Activated CD4-positive, alpha-beta T cell treated with anti-CD3 and anti-CD28 coated beads for 4 hours (primary cell): ENCODE measurements around the gene TGFA.

Experiments used
- DNase-seq, 2 donors: peaks; one replicate each; pipeline ENCODE4 v3.0.0-alpha.2; 2020

TGFA gene

DNA sequence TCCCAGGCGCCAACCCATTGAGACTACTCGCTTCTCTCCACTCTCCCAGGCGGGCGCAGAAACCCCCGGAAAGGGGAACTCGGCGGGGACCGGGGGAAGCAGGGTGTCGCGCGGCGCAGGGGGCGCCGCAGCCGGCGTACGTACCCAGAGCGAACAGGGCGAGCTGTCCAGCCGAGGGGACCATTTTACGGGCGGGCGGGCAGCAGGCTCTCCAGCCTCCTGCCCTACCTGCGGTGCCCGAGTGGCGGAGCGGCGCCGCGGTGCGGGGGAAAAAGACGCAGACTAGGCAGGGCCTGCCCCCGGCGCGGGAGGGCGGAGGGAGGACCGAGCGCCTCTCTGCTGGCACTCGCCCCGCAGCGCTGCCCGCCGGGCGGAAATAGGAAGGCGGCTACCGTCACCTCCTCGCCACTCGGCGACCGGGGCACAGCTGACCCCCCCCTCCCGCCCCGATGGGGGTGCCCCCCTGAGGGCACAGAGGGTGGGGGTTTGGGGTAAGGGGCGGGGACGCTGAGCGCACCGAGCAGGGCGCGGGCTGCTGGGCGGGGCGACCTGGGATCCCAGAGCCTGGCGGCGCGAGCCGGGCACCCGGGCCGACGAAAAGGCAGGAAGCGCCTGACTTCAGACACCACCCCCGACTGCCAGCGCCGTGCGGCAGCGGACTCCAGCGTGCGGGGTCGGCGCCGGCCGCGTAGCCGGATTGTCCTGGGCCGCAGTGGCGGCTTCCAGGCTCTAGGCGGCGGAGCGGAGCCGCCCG is at the start of gene TGFA:
Gene TGFA (minus strand): TSS at position 243 of the 754 bp plus-strand sequence. CDS start 59 bp downstream, at position 184.
- DNase-seq, result peak; percentile 59 to 62

DNA sequence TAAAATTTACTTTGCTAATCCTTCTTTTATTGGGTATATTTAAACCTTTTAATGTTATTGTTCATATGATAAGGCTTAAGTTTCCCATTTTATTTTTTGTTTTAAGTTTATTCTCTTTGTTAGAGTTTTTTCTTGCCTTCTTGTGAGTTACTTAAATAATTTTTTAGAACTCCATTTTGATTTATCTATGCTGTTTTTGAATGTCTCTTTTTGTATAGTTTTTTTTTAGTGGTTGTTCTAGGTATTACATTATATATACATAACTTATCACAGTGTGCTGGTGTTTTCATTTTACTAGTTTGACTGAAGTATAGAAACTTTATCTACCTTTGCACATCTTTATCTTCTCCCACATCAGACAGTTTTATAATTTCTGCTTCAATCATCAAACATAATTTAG is 49.4 kb upstream of the TGFA start:
- DNase-seq, result no peak

DNA sequence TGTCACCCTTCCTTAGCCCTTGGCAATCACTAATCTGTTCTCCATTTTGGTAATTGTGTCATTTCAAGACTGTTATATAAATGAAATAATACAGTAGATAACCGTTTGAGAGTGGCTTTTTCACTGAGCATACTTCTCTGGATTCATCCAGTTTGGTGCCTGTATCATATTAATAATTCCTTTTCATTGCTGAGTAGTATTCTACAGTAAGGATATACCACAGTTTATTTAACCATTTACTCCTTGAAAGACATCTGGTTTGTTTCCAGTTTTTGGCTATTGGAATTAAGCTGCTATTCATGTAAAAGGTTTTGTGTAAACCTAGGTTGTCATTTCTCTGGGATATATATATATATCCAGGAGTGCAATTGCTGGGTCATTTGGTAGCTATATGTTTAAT is 44.6 kb upstream of the TGFA start:
- no peak for DNase-seq

DNA sequence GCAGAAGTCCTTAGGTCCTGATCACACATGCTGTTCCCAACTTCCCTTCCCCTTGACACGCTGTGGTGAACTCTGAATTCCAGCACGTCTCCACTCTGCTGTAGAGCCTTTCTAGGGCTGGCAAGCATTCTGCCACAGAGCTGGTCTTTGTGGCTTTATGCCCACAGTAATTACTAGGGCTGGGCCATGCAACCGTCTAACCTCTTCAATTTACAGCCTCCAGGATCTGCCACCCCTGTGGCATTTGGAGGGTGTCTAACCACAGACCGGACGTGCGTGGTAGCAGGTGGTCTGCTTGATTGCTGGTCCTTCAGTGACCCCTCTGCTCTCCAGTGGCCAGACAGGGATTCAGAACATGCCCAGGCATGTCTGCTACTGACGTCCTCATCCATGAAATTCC is 43.1 kb upstream of the TGFA start:
- no peak for DNase-seq

DNA sequence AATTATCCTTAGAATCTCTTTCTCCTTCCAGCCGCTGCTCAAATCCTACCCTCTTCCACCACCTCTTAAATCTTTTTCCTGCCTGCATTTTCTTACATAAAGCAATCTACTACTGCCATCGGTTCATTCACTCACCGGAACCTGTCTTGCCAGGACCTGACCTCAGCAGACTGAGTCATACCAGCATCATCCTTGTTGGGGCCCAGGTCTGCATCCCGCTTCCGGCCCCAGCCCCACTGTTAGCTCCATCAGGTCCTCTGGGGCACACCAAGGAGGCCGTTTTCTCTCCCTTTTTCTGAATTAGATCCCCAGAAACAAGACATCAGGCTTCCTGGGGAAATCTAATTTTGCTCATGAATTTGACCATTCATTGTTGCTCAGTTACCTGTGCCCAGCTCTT is 42.7 kb upstream of the TGFA start:
- no peak for DNase-seq

DNA sequence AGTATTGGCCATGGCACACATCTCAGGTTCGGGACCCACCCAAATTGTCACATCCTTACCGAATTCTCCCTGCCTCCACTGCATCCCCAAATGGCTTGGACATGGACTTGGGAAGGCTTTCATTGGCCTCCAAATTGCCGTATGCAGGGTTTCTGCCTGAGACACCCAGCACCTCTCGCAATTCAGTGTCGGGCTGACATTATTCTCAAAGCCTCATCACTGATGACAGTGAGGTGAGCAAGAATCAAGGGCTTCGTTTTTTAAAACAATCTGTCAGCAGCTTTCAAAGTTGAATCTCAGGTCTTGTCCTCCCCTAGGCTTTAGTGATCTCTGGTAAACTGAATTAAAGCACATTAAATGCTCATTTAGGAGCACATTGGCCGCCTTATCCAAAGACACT is 29.5 kb upstream of the TGFA start:
- DNase-seq, result no peak

DNA sequence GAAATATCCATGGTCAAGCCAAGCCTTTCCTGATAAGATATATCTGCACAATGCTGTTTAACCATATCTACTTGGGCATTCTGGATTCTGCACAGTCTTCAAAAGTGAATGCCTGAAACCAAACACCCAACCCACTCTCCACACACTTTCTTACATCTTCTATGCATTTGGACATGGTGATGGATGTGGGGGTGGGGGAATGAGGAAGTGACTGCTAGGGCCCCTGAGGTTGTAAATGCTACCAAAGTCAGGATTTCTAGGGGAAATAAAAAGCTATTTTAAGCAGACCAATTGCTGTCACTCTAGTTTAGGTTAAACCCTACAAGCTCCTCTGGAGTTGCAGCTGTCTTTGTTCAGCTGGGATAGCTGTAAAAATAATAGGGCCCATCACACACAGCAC is 26.7 kb upstream of the TGFA start:
- DNase-seq, result no peak

DNA sequence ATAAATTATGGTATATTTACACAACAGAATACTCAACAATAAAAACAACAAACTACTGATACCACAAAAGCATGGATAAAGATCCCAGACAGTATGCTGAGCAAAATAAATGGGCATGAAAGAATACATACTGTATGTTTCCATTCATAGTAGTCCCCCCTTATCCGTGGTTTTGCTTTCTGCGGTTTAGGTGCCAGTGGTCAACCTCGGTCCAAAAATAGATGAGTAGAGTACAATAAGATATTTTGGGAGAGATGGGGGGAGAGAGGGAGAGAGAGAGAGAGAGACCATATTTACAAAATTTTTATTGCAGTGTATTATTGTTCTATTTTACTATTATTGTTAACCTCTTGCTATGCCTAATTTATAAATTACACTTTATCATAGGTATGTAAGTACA is 21.0 kb upstream of the TGFA start:
- no peak for DNase-seq

DNA sequence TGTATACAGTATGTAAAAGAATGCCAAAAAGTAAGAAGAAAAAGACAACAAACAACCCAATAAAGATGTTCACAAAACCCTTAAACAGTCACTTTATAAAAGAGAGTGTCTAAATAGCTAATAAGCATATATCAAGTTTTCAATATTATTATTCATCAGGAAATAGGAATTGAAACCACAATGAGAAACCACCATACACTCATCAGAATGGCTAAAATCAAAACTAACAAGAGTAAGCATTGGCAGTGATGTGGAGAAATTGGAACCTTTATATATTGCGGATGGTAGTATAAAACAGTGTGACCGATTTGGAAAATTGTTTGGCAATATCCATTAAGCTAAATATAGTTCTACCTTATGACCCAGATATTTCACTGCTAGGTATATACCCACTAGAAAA is 20.5 kb upstream of the TGFA start:
- DNase-seq, result no peak

DNA sequence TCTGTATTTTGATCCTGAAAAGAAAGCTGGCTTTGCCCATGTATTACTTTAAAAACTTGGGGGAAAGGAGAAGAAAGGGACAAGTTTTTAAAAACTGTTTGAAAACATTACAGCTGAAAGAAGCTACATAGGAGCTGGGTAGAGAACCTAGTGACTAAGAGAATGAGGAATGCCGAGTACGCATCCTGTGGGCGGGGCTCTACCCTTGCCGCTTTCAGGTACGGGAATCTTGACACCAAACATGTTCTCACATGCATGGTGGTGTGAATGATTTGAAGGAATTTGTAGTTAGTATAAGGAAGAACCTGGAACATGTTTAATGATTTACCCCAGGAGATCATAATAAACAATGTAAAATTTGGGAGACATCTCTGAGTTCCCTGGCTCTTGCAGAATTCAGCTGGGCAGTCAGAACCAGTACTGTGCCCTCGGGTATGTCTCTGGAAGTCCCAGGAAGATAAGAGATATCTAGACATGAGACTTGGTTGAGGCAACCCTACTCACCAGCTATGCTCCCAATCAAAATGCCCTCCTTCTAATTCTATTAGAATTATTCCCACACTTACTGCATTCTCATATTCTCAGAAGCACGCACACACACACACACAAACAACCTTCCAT is 16.5 kb upstream of the TGFA start:
- DNase-seq, result no peak

DNA sequence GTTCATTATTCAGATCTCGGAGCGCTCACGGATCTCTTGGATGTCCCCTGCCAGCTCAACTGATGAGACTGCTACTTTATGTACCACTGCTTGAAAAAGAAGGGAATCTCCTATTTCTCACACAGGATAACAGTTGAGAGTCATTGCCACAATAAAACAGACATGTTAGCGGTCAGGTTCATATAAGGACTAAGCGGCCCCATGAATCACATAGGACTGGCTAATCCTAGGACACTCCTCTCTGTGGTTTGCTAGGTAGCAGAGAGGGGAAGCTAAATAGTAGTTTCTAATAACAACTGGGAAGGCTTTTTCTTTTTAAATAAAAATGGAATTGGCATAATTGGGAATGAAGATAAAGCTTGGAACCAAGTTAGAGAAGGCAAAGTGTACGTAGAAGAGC is 15.9 kb upstream of the TGFA start:
- no peak for DNase-seq

DNA sequence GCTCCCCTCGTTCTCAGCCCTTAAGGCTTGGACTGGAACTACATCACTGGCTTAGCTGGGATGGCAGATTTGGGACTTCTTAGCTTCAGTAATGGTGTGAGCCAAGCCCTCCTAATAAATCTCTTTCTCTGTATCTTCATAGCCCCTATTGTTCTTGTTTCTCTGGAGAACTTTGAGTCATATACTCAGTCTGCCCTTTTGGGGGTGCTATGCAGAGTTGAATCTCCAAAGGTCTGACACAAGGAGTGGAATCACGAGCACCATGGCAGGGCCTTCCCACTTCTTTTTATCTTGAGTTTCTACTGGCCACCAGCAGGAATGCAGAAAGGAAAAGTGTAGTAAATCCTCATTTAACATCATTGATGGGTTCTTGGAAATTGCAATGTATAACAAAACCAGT is 13.3 kb upstream of the TGFA start:
- DNase-seq, result no peak

DNA sequence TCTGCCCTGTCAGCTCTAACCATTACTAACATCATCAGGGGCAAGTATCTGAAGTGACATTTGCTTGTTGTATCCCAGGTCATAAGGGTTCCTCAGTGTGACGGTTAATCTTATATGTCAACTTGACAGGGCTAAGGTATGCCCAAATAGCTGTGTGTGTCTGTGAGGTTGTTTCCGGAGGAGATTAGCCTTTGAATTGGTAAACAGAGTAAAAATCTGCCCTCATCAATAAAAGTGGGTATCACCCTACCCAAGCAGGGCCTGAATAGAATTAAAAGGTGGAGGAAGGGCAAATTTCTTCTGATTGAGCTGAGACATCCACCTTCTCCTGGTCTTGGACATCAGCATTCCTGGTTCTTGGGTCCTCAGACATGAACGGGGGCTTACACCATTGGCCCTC is 12.8 kb upstream of the TGFA start:
- no peak for DNase-seq

DNA sequence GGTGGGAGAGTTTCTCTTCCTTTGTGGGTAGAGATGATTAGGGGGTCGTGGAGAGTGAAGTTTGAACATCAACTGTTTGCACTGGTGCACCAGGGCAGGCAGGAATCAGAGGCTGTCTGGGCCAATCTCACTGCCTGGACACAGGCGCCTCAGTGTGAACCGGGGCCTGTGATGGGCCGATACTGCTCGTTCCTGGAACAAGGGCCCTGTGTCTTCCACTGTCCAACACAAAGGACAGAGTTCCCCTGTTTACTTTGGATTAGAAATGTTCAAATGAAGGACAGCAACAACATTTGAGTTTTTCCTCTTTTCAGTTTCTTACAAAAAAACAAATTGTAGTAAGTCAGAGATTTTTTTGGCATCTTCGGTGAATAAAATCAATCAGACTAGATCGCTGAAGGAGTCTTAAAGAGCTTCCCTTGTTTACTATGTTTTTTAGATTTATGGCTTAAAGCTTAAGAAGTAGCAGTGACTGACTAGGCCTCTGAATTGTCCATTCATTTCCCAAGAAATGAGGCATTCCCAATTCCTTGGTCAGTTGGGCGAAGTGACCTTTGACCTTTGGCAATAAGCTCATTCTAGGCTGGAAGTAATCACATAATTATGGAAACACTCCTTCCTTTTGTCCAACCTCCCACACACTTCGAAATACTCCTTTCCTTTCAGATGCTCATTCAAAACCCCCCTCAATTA is 11.6 kb upstream of the TGFA start:
- no peak for DNase-seq

DNA sequence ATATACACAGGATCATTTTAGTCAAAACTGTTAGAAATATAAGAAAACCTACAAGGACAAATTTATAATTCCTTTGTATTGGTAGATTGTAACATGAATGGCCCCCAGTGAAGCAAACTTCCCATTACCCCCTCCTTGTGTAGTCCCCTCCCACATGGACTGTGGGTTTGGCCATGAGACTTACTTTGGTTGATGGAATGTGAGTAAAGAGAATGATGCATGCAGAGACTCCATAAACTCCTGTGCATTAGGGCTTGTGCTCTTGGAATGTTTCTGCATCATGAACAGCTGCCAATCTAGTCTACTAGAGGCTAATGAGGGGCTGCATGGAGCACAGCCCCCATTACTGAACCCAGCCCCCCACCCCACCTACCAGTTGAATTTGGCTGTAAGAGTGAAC is 8.3 kb upstream of the TGFA start:
- no peak for DNase-seq

DNA sequence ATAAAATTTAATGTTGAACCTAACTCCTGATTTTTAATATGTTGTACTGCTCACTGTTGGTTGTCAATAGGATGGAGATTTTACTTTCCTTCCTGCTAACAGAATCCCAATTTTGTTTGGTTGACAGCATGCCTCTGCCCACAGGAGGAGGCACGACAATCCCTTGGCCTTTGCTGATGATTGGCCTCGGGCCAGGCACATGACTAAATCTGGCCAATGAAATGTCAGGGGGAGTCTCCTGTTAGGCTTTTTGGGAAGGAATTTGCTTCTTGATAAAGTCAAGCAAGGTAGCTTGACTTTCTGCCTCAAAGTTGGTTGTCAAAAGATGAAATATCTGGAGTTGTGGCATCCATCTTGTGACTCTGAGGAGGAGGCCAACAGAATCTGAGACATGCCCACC is 6.8 kb upstream of the TGFA start:
- no peak for DNase-seq

DNA sequence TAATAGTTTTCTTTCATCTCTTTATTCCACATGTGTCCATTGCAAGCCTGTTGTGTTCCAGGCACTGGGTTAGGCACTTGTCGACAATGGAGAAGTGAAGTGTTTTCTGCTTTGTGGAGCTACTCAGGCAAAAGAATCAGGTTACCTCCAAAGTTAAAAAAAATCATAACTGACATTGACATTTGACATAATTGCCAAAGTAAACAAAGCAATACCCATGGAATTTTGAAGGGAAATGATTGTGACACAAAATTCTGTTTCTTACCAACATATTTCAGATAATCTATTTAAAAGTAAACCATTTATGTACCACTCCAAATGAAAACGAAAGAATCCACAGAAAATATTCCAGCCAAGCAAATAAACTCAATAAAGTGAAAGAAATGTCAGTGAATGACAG is 6.4 kb upstream of the TGFA start:
- no peak for DNase-seq

DNA sequence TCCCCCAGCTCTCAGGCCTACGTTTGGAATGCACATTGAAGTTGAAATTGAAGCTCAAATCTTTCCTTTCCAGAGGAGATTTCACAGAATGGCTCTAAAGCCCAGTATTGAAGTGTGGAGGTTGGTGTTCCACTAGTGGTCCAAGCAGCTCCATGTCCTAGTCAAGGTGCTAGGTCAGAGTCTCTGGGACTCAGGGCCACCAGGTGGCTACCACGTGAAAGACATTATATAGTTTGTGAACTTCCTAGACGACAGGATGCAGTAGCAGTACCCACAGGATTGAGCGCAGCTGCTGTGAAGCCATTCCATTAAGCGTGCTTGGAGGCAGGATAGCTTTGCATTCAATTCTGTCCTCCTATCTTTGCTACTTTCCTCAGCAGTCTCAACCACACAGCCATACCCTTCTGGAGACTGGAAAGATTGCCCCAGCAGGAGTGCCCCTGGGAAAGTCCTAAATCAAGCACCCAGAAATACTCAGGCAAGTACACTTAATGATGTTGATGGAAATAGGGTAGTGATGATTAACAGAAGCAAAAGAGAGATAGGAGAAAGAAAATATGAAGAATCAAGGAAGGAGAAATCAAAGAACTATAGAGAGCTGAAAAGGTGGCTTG is 4.7 kb upstream of the TGFA start:
- DNase-seq, result no peak

DNA sequence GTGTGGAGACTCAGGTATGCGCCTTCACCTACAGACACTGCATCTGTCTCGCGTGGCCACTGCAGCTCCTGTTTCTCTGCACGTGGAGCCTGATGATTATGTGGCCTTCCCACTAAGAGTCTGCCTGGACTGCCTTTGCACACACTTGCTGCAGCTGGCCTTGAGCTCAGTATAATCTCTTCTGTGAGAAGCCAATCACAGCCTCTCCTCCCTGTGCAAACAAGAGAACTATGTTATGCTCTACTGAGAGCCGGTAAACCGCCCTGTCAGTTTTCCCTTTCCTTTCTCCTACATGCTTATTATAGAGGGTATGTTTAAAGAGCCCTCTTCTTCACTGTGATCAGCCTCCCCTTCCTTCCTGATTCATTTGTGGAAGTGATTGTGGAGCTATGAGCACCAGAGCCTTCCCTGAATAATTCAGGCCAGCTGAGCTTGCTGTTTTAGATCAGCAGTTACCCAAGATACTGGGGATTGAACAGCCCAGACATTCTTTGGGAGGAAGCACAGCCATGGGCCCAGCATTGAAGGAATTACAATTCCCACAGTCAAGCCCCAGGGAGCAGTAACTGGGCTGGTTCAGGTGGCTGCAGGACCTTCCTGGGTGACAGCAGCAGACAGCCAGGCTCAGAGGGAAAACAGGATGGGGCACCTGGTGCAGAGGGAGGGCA is 3.7 kb upstream of the TGFA start:
- DNase-seq, result no peak

DNA sequence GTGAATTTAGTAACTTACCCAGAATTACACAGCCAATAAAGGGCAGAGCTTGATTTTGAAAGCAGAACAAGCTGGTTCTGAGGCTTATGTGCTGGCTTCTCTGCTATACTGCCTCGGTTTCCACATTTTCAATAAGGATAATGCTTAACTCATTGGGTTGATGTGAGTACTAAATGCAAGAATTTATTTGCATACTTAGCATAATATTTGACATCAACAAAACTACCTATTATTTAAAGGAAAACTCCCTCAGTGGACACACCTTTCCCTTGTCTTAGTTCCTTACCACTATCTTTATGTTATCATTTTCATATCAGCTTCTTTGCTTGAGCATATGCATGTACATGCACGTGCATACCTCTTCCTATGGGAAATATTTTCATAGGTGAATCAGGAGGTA is 3.0 kb upstream of the TGFA start:
- no peak for DNase-seq

DNA sequence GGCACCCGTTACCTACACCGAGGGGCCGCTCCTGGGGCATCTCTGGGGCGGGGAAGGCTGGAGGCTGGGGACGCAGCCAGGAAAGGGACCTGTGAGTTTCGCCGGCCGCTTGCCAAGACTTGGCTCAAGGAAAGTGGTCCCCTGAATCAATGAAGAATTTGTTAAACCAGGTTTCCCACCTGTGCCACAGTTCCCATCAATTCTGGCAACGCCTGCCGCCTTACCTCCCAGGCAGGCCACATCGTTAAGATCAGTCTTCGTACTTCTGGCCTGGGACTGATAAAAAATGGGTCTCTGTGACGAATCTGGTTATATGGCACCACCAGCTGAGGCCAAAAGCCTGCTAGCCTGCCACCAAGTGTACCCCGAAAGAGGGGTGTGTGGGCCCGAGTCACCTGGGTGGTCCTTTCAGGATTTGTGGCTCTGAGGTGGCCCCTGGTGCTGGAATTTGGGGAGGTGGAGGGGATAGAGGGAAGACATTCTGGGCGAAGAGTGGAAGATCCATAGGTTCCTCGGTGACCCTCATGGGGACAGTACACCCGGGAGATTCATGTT is 789 bp upstream of the TGFA start:
- DNase-seq, result no peak

DNA sequence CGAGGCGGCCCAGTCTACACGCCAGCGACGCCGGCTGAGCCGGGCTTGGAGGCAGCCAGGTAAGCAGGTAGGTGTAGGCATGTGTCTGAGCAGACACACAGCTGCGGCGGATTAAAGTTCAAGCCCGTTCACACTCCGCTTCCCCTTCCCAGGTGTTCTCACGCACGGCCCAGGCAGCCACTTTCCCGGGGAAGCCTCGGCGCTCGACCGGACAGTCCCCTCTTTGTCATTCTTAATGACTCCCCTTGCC is 367 bp downstream of the TGFA start:
- peak; percentile 26 to 44 for DNase-seq
